BLaER1 treated with 17β-estradiol and CSF1 and Interleukin-3, amounts not matched to agents 10 nM and 100 nM (cell line): ENCODE results near the gene NFIX.

Source experiments
- H3K27ac ChIP-seq, 11 experiments: shearing (Covaris generic); formaldehyde crosslinking; 2 replicates each; pipeline ENCODE4 v1.8.1; 2022
- H3K27me3 ChIP-seq, 11 experiments: shearing (Covaris generic); formaldehyde crosslinking; 2 replicates each; pipeline ENCODE4 v1.8.1; 2022
- H3K36me3 ChIP-seq, 11 experiments: shearing (Covaris generic); formaldehyde crosslinking; 2 replicates each; pipeline ENCODE4 v1.8.1; 2022
- H3K4me1 ChIP-seq, 10 experiments: shearing (Covaris generic); formaldehyde crosslinking; 2 replicates each; pipeline ENCODE4 v1.8.1; 2022
- H3K4me2 ChIP-seq, 11 experiments: shearing (Covaris generic); formaldehyde crosslinking; 2 replicates each; pipeline ENCODE4 v1.8.1; 2022
- H3K4me3 ChIP-seq, 10 experiments: shearing (Covaris generic); formaldehyde crosslinking; 2 replicates each; pipeline ENCODE4 v1.8.1; 2022
- H3K9ac ChIP-seq, 11 experiments: shearing (Covaris generic); formaldehyde crosslinking; 2 replicates each; pipeline ENCODE4 v1.8.1; 2022
- H3K9me3 ChIP-seq, 11 experiments: shearing (Covaris generic); formaldehyde crosslinking; replicated peaks in 1 of 11; 2 replicates each; pipeline ENCODE4 v1.8.1; 2022
- H4K20me1 ChIP-seq, 11 experiments: shearing (Covaris generic); formaldehyde crosslinking; 2 replicates each; pipeline ENCODE4 v1.8.1; 2022
- Cebpa-rat ChIP-seq, 11 experiments: shearing (Covaris generic); IDR thresholded peaks; 2 replicates each; pipeline ENCODE4 v1.8.1; 2022

The NFIX gene

DNA sequence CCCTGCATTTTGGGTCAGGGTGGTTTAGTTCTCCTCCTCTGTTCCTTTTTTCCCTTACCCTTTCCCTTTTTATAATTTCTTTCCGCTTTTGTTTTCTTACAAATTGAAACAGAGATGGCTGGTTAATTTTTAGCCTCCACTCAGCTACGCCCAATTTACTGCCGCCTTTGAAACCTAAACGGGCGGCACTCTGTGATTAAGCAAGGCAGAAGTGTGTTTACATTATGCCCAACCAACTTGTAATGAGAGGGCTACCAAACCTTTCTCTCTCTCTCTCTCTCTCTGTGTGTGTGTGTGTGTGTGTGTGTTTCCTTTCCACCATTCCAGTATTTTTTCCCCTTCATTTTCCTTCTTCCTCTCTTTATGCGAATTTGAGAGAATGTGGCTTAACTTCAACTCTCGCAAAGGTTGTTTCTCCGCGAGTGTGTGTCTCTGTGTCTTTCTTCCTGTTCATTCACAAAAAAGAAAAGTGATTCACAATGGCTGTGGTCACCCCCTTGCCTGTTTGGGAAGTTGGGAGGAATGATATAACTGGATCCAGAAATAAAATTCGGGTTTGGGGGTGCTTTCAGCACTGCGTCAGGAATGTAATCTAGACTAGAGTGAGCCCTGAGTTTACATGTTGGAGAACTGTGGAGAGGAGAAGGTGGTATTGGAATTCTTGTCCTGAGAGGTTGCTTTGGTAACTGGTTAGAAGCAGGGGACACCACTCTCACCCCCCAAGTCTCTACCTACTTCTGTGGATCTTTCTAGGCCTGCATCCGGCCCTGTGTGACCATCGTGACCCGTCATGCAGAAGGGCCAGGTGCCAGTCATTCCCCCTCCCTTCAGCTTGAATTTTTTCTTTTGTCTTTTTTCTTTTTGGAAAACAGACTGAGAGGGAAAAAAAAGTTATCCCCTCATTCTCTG, 31.4 kb downstream of the NFIX start:
- H4K20me1 ChIP-seq, result peaks cover 0 to 79% (median 5%) of the 10 kb centered on the region in 11 experiments; a peak in 13 of 22 replicates
- H3K27ac ChIP-seq, result peak overlapping the region in 2 of 11 experiments; percentile 0 to 3; a peak in 1 of 22 replicates
- peaks cover 34 to 94% (median 81%) of the 10 kb centered on the region in 10 experiments for H3K4me1 ChIP-seq
- H3K9me3 ChIP-seq, result no peaks in the 10 kb centered on the region
- peaks cover 0 to 40% (median 20%) of the 10 kb centered on the region in 11 experiments; a peak in 11 of 22 replicates for H3K36me3 ChIP-seq
- peak overlapping the region in 8 of 11 experiments; percentile 3 to 54 (median 26); a peak in 7 of 22 replicates for H3K9ac ChIP-seq
- peak overlapping the region; percentile 43 to 97 (median 89); a peak in 20 of 22 replicates for H3K4me2 ChIP-seq
- H3K4me3 ChIP-seq, result no peak overlapping the region
- H3K27me3 ChIP-seq, result peaks cover 17 to 39% (median 32%) of the 10 kb centered on the region in 11 experiments
- TF ChIP-seq Cebpa-rat (IDR thresholded peaks at IDR 0.05), result no peak

DNA sequence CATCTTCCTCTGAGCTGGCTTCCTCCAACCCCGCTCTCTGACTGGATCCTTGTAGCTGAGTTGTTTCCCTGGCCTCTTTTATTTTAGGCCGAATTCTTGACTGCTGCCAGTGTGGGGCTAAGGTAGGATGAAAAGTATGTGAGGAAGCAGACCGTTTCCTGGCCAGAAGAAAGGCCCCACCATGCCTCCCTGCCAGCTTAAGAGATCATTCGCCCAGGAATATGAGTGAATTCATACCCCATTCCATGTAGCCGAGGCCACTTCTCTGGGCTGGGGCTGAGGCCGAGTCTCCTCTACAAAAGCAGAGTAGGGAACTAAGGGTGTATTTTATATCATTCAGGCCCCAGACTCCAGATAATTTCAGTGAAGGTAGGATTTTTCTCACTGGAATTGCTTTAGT, 32.3 kb downstream of the NFIX start:
- H3K9me3 ChIP-seq, result no peaks in the 10 kb centered on the region
- H3K4me2 ChIP-seq, result peak overlapping the region in 7 of 11 experiments; percentile 10 to 97 (median 92); a peak in 9 of 22 replicates
- peaks cover 15 to 31% (median 25%) of the 10 kb centered on the region in 11 experiments for H3K27me3 ChIP-seq
- no peak overlapping the region for H3K4me3 ChIP-seq
- peaks cover 34 to 95% (median 82%) of the 10 kb centered on the region in 10 experiments for H3K4me1 ChIP-seq
- no peak overlapping the region for H3K27ac ChIP-seq
- TF ChIP-seq Cebpa-rat (IDR thresholded peaks at IDR 0.05), result no peak
- peaks cover 0 to 76% (median 5%) of the 10 kb centered on the region in 11 experiments; a peak in 13 of 22 replicates for H4K20me1 ChIP-seq
- H3K36me3 ChIP-seq, result peaks cover 0 to 40% (median 20%) of the 10 kb centered on the region in 11 experiments; a peak in 11 of 22 replicates
- H3K9ac ChIP-seq, result peak overlapping the region in 1 of 11 experiments; percentile 39; a peak in 1 of 22 replicates

DNA sequence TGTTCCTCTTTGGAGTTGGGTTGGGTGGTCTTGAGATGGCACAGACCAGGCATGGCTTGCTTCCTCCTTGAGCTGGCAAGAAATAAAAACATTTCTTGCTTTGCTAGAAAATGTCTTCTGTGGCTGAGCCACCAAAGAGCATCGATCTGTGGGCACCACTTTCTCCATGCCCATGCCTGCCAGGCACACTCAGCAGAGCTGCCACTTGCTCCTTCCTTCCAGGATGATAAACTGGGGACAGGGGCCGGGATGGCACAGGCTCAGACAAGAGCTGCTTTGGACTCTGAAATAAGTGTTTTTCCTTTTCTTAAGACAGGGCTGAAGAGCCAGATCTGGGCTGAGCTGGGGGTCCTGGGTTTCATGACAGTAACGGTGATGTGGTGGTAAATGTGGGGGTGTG, 32.8 kb downstream of the NFIX start:
- H3K4me1 ChIP-seq, result peaks cover 34 to 98% (median 87%) of the 10 kb centered on the region in 10 experiments
- H3K4me3 ChIP-seq, result no peak overlapping the region
- H3K36me3 ChIP-seq, result peaks cover 0 to 40% (median 20%) of the 10 kb centered on the region in 11 experiments; a peak in 11 of 22 replicates
- H3K9ac ChIP-seq, result no peak overlapping the region
- H3K27ac ChIP-seq, result no peak overlapping the region
- peaks cover 15 to 29% (median 22%) of the 10 kb centered on the region in 11 experiments for H3K27me3 ChIP-seq
- H3K4me2 ChIP-seq, result peak overlapping the region in 6 of 11 experiments; percentile 1 to 97 (median 63); a peak in 6 of 22 replicates
- H3K9me3 ChIP-seq, result no peaks in the 10 kb centered on the region
- TF ChIP-seq Cebpa-rat (IDR thresholded peaks at IDR 0.05), result no peak
- peaks cover 0 to 78% (median 5%) of the 10 kb centered on the region in 11 experiments; a peak in 13 of 22 replicates for H4K20me1 ChIP-seq

DNA sequence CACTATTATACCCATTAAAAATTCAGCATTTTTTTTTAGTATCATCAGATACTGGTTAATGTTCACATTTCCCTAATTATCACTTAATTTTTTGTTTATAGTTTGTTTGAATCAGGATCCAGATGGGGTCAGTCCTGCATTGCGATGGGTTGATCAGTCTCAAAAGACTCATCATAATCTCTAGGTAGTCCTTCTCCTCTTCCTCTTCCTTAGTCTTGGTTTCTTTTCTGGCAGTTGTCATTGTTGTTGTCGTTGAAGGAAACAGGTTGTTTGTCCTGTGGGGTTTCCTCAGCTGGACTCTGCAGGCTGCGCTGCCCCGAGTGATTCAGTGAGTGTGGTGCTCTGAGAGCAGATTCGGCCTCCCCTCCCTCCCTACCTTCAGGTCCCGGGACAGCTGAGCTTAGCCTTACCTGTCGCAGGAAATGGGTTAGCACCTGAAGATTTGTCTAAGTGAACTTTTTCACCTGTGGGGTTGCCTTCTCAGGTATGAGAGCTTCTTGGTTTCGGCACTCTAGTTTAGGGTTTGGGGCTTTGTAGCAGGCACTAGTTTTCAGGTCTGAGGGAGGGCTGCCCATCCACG, 34.1 kb downstream of the NFIX start:
- peaks cover 0 to 40% (median 20%) of the 10 kb centered on the region in 11 experiments; a peak in 11 of 22 replicates for H3K36me3 ChIP-seq
- no peak overlapping the region for H3K4me3 ChIP-seq
- H4K20me1 ChIP-seq, result peaks cover 0 to 84% (median 7%) of the 10 kb centered on the region in 11 experiments; a peak in 14 of 22 replicates

DNA sequence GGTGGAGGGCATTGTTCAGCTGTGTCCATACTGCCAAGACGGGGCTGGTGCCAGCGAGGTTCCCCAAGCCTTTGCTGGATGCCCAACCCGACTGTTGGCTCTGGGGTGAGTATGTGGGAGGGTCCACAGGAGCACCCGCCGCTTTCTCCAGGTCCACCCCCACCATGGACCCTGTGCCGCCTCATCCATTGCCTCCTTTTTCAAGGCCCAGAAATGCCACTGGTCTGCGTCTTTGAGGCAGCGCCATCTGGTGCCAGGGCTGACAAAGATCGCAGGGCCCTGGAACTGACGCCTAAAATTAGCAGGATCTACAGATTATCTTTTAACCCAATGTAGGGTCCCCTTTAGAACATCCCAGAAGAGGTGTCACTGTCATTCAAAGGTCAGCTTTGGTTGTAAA, 34.6 kb downstream of the NFIX start:
- Histone ChIP-seq H3K4me3 (no peak overlapping the region), H3K4me1 (peaks cover 27 to 100% (median 92%) of the 10 kb centered on the region in 10 experiments), H3K9ac (no peak overlapping the region), H3K9me3 (no peaks in the 10 kb centered on the region), H3K27me3 (peaks cover 3 to 13% (median 6%) of the 10 kb centered on the region in 11 experiments; a peak in 19 of 22 replicates), H3K4me2 (peak overlapping the region in 9 of 11 experiments; percentile 22 to 97 (median 47); a peak in 15 of 22 replicates), H4K20me1 (peaks cover 0 to 84% (median 10%) of the 10 kb centered on the region in 11 experiments; a peak in 14 of 22 replicates), H3K27ac (no peak overlapping the region), H3K36me3 (peaks cover 0 to 41% (median 18%) of the 10 kb centered on the region in 11 experiments; a peak in 11 of 22 replicates)
- TF ChIP-seq Cebpa-rat (IDR thresholded peaks at IDR 0.05), result no peak

More for the DNA sequence above, 34.1 kb downstream of the NFIX start:
- Histone ChIP-seq H3K27me3 (peaks cover 8 to 18% (median 11%) of the 10 kb centered on the region in 11 experiments), H3K9ac (peak overlapping the region in 1 of 11 experiments; percentile 25; a peak in 1 of 22 replicates), H3K27ac (no peak overlapping the region), H3K9me3 (no peaks in the 10 kb centered on the region), H3K4me1 (peaks cover 29 to 100% (median 94%) of the 10 kb centered on the region in 10 experiments), H3K4me2 (peak overlapping the region in 9 of 11 experiments; percentile 22 to 97 (median 47); a peak in 17 of 22 replicates)
- no peak for TF ChIP-seq Cebpa-rat (IDR thresholded peaks at IDR 0.05)

DNA sequence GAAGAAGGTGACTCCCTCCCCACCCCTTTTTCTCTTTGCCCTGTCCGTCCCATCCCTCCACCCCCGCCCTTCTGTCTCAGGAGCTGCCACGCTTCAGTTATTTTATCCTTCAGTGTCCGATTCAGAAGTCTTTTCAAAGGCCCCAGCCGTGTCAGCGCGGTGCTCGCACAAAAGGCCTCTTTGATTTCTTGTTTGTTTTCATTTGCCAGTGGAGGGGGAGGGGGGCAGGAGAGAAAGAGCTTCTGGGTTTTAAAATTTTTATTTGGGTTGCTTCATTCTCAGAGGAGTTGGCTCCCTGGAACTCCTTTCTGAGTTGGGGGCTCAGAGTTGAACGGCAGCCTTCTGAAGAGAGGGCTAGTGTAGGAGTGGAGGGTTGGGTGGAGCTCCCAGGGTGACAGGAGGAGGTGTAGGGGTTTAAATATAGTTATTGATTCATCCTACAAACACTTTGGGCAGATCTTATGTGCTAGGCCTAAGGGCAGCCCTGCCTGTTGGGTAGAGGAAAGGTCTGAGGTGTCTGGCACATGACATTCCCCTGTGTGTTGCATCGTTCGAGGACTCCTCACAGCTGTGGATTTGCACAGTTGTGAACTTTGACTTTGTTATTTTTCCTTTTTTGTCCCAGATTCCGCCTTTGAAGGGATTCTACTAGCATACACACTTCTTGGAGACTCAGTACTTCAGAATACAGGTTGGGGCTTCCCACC, 36.8 kb downstream of the NFIX start:
- Histone ChIP-seq H3K4me2 (peak overlapping the region; percentile 47 to 78 (median 65)), H3K4me1 (peaks cover 19 to 99% (median 88%) of the 10 kb centered on the region in 10 experiments), H3K27ac (peak overlapping the region in 7 of 11 experiments; percentile 7 to 54 (median 21); a peak in 10 of 22 replicates), H3K4me3 (no peak overlapping the region), H3K9me3 (no peaks in the 10 kb centered on the region), H4K20me1 (peaks cover 0 to 85% (median 17%) of the 10 kb centered on the region in 11 experiments; a peak in 14 of 22 replicates), H3K27me3 (no peaks in the 10 kb centered on the region), H3K36me3 (peaks cover 0 to 31% (median 10%) of the 10 kb centered on the region in 11 experiments; a peak in 7 of 22 replicates), H3K9ac (peak overlapping the region in 9 of 11 experiments; percentile 20 to 61 (median 34); a peak in 15 of 22 replicates)
- TF ChIP-seq Cebpa-rat (IDR thresholded peaks at IDR 0.05), result no peak

DNA sequence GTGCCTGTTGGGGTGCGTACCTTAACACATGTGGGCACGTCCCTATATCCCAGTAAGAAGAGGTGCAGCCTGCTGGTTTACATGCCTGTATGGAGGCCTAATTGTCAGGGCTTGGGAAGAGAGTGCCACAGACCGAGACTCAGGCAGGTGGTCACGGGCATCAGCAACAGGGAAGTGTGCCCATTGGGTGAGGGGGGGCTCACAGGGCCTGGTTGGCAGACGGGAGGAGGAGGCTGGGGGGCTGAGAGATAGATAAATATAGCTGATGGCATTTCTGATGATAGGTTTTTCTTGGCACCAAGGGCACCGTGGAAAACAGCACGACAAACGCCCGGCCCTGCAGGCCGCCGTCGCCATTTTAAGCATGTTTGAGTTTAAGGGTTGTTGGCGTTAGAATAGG, 37.6 kb downstream of the NFIX start:
- H3K4me3 ChIP-seq, result no peak overlapping the region
- peaks cover 0 to 31% (median 3%) of the 10 kb centered on the region in 11 experiments; a peak in 6 of 22 replicates for H3K36me3 ChIP-seq
- no peak for TF ChIP-seq Cebpa-rat (IDR thresholded peaks at IDR 0.05)
- no peaks in the 10 kb centered on the region for H3K9me3 ChIP-seq
- peak overlapping the region in 2 of 11 experiments; percentile 54 to 58; a peak in 1 of 22 replicates for H3K9ac ChIP-seq
- H3K4me2 ChIP-seq, result peak overlapping the region in 9 of 11 experiments; percentile 51 to 78 (median 70); a peak in 17 of 22 replicates
- H3K27me3 ChIP-seq, result no peaks in the 10 kb centered on the region
- peaks cover 26 to 99% (median 88%) of the 10 kb centered on the region in 10 experiments for H3K4me1 ChIP-seq
- H3K27ac ChIP-seq, result peak overlapping the region in 2 of 11 experiments; percentile 8 to 54; a peak in 2 of 22 replicates
- H4K20me1 ChIP-seq, result peaks cover 0 to 88% (median 24%) of the 10 kb centered on the region in 11 experiments; a peak in 14 of 22 replicates
